ENCODE results near the gene ALG1L2.
"Not testable (repeated sequence)": the region's sequence is repeated elsewhere in the genome, so short reads cannot be mapped to it uniquely, and the experiment has no call there.

ALG1L2 gene, protein sequence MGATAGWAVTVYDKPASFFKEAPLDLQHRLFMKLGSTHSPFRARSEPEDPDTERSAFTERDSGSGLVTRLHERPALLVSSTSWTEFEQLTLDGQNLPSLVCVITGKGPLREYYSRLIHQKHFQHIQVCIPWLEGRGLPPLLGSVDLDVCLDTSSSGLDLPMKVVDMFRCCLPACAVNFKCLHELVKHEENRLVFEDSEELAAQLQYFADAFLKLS

DNA sequence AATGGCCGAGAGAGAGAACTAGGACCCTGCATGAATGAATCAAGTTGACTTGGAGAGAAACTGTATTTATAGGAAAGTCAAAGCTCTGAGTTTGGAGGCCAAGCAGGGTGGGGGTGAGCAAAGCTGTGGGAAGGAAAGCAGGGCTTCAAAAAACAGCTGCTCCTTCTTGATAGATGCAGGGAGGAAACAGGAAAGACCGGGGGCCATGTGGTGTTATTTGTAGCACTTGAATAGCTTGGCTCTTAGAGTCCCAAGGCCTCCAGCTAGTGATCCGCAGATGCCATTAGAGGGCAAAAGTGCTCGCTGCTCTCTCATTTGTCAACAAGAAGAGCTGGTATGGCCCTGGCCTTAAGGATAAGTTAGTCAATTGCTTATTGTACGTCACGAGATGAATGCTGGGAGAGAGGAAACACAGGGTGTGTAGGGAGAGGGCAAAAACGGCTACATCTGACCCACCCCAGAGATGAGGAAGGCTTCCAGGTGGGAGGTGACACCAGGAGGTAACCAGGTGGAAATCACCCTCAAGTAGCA lies at the start of gene ALG1L2:
Gene ALG1L2, plus strand, starts transcription at position 481 of the 531 bp plus-strand sequence. CDS start 186 bp downstream, outside the sequence.
- peak in 1 of 2 donors; percentile 12 for DNase-seq (ENCODE audit: low read depth in 2 of 2)
- TF ChIP-seq, protein P1, sequence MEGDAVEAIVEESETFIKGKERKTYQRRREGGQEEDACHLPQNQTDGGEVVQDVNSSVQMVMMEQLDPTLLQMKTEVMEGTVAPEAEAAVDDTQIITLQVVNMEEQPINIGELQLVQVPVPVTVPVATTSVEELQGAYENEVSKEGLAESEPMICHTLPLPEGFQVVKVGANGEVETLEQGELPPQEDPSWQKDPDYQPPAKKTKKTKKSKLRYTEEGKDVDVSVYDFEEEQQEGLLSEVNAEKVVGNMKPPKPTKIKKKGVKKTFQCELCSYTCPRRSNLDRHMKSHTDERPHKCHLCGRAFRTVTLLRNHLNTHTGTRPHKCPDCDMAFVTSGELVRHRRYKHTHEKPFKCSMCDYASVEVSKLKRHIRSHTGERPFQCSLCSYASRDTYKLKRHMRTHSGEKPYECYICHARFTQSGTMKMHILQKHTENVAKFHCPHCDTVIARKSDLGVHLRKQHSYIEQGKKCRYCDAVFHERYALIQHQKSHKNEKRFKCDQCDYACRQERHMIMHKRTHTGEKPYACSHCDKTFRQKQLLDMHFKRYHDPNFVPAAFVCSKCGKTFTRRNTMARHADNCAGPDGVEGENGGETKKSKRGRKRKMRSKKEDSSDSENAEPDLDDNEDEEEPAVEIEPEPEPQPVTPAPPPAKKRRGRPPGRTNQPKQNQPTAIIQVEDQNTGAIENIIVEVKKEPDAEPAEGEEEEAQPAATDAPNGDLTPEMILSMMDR (IDR thresholded peaks at IDR 0.05; ENCODE audit: low read depth, low read length): no peak
- H3K4me3 ChIP-seq (replicated peaks in 1 of 2; ENCODE audit: low read depth in 2 of 2, low read length in 2 of 2): no peak within 1 kb of the TSS

DNA sequence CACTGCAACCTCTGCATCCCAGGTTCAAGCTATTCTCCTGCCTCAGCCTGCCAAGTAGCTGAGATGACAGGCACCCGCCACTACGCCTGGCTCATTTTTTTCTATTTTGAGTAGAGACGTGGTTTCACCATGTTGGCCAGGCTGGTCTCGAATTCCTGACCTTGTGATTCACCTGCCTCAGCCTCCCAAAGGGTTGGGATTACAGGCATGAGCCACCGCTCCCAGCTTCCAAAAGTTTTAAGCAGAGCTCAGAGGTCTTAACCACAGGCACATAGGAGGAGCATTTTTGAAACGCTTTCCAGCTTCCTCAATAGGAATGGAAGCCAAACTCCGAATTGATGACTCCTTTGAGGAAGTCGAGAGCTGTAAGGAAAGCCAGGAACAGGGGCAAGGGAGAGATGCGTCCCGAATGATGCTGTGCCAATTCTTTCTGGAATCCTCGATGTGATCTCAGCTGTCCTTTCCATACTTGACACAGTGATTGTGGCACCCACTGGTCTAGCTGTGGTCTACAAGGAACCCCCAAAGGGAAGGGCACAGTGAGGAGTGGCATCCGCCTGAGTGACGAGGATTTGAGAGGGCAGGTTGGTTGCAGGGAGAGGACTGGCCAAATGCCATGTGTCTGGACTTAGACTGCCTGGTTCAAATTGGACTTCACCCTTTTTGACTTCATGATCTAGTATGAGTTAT lies 44.4 kb upstream of the ALG1L2 start:
- peak; percentile 5 to 28 for DNase-seq (ENCODE audit: low read depth in 2 of 2)
- H3K4me3 ChIP-seq (replicated peaks in 1 of 2; ENCODE audit: low read depth in 2 of 2, low read length in 2 of 2): not testable (repeated sequence)

DNA sequence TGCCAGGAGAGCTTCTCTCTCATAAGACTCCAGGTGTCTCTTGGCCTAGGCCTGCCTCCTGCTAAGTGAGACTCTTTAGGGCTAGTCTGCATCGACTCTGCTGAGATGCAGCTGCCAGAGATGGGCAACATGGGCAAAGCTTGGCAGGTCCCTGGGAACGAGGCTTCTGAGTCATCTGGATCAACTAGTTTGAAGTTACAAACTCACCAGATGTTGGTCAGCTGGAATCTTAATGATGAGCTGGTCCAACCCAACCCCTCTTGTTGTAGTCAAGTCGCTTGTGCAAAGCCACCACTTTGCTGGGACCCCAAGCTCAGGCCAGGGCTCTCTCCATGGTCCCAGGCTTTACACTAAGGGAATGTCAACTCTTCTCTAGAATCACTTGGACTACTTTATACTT lies 38.9 kb upstream of the ALG1L2 start:
- not testable (repeated sequence) for H3K4me3 ChIP-seq (replicated peaks in 1 of 2; ENCODE audit: low read depth in 2 of 2, low read length in 2 of 2); DNase-seq (ENCODE audit: low read depth in 2 of 2)

DNA sequence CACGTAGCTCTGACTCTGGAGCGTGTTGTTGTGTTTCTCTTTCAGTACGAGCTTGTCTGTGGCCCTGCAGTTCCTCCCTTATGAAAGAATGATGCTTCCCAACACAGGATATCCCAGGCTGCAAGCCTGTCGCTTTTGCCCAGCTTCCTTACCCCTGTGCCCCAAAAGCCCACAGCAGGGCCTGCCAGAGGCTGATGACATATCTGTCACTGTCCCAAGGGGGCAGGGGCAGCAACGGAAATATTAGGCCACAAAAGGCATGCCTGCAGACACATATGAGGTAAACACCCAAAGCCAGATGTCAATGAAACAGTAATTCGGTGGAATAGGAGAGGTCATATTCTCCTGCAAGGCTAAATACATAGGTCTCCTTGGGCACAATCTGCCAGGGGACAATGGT lies 38.0 kb upstream of the ALG1L2 start:
- DNase-seq (ENCODE audit: low read depth in 2 of 2); H3K4me3 ChIP-seq (replicated peaks in 1 of 2; ENCODE audit: low read depth in 2 of 2, low read length in 2 of 2): not testable (repeated sequence)

DNA sequence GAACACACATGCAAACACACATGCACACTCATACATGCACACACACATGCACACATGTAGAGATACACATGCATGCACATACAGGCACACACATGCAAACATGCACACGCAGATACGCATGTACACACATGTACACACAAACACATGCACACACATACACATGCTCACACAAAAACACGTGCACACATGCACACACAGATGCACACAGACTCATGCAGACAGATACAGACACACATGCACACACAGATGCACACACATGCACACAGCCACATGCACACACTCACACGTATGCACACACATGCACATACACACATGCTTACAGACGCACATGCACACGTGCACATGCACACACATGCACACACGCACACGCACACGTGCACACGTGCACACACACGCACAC lies 37.3 kb upstream of the ALG1L2 start:
- TF ChIP-seq, protein P1 (IDR thresholded peaks at IDR 0.05; ENCODE audit: low read depth, low read length): no peak
- H3K4me3 ChIP-seq (replicated peaks in 1 of 2; ENCODE audit: low read depth in 2 of 2, low read length in 2 of 2): no peak overlapping the region
- DNase-seq (ENCODE audit: low read depth in 2 of 2): no peak

DNA sequence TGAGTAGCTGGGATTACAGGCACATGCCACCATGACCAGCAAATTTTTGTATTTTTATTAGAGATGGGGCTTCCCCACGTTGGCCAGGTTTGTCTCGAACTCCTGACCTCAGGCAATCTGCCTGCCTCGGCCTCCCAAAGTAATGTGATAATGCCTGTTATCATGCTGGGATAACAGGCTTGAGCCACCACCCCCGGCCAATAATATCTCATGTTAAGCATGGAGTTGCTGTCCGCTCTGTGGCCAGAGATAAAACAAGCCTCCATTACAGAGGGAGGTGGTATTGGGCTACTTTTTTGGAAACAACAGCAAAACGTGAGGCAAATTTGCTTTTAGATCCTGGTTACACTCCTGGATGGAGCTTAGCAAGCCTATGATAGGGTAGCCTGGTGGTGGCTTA lies 32.9 kb upstream of the ALG1L2 start:
- no peak overlapping the region for H3K4me3 ChIP-seq (replicated peaks in 1 of 2; ENCODE audit: low read depth in 2 of 2, low read length in 2 of 2)
- TF ChIP-seq, protein P1 (IDR thresholded peaks at IDR 0.05; ENCODE audit: low read depth, low read length): no peak
- DNase-seq (ENCODE audit: low read depth in 2 of 2): no peak

DNA sequence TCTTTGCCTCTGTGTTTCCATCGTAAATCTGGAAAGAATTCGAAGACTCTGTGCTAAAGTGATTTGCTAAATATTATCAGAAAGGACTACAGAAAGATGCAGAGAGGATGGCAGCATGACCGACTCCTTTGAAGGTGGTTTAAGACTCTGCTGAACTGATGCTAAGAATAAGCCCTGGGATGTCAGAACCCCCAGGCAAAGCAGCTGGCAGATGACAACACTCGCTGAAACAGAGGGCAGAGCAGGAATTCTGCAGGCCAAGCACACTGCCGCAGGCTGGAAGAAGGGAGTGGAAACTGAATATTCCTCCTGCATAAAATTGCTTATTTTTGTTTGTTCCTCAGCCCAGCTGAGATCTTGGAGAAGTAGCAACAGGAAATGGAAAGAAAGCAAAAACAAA lies 29.3 kb upstream of the ALG1L2 start:
- not testable (repeated sequence) for H3K4me3 ChIP-seq (replicated peaks in 1 of 2; ENCODE audit: low read depth in 2 of 2, low read length in 2 of 2); DNase-seq (ENCODE audit: low read depth in 2 of 2)

DNA sequence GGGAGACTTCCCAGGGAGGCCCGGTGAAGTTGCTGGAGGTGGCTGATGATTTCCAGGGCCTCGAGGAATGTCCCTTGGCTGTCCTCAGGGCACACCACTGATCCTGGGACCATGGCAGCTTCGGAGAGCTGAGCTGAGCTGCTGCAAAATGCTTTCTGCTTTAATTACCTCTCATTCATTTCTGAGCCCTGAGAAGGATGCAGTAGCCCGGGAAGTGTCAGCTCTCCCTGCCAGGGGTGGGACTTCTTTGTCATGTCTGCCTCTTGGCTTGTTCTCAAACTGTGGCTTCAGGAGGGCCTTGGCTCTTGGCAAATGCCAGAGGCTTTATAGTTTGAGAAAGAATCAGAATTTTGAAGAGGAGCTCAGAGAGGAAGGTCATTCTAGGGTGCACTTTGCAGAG lies 28.7 kb upstream of the ALG1L2 start:
- H3K4me3 ChIP-seq (replicated peaks in 1 of 2; ENCODE audit: low read depth in 2 of 2, low read length in 2 of 2): not testable (repeated sequence)

DNA sequence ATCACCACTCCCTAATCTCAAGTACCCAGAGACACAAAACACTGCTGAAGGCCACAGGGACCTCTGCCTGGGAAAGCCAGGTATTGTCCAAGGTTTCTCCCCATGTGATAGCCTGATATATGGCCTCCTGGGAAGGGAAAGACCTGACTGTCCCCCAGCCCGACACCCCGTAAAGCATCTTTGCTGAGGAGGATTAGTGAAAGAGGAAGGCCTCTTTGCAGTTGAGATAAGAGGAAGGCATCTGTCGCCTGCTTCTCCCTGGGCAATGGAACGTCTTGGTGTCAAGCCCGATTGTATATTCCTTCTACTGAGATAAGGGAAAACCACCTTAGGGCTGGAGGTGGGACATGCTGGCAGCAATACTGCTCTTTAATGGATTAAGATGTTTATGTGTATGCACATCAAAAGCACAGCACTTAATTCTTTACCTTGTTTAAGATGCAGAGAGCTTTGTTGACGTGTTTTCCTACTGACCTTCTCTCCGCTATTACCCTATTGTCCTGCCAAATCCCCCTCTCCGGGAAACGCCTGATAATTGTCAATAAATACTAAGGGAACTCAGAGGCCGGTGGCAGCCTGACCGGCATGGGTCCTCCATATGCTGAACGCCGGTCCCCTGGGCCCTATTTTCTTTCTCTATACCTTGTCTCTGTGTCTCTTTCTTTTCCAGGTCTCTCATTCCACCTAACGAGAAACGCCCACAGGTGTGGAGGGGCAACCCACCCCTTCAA lies 23.9 kb upstream of the ALG1L2 start:
- DNase-seq (ENCODE audit: low read depth in 2 of 2); H3K4me3 ChIP-seq (replicated peaks in 1 of 2; ENCODE audit: low read depth in 2 of 2, low read length in 2 of 2): not testable (repeated sequence)

More for the DNA sequence above, 28.7 kb upstream of the ALG1L2 start:
- DNase-seq (ENCODE audit: low read depth in 2 of 2): not testable (repeated sequence)

DNA sequence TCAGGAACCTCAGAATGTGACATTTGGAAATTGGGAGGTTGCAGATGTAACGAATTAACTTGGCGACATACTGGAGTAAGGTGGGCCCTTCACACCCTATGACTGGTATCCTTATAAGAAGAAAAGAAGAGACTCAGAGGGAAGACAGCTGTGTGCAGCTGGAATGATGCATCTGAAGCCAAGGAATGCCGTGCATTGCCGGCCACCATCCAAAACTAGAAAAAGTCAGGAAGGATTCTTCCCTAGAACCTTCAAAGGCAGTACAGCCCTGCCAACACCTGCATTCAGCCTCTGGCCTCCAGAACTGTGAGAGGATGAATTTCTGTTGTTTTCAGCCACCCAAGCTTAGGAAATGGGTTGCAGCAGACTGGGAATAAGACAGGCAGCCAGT lies 23.4 kb upstream of the ALG1L2 start:
- H3K4me3 ChIP-seq (replicated peaks in 1 of 2; ENCODE audit: low read depth in 2 of 2, low read length in 2 of 2): not testable (repeated sequence)
- peak in 1 of 2 donors; percentile 26 for DNase-seq (ENCODE audit: low read depth in 2 of 2)

DNA sequence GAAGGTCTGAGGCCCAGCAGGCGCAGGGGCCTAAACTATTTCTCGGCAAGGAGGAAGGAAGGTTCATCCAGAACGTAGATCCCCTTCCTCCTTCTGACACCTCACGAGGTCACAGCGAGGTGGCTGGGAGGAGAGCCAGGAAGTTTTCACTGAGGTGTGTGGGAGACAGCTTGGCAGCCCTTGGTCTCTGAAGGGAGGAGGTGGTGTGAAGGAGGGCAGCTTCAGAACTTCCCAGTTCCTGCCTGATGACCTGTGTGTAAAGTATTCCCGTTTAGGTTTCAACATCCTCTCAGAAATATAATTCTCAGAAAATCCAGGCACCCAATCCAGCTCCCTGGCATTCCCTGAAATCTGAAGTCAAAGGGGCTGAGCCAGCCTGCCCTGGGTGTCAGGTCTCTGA lies 22.9 kb upstream of the ALG1L2 start:
- not testable (repeated sequence) for H3K4me3 ChIP-seq (replicated peaks in 1 of 2; ENCODE audit: low read depth in 2 of 2, low read length in 2 of 2)
- DNase-seq (ENCODE audit: low read depth in 2 of 2): peak; percentile 3 to 75

DNA sequence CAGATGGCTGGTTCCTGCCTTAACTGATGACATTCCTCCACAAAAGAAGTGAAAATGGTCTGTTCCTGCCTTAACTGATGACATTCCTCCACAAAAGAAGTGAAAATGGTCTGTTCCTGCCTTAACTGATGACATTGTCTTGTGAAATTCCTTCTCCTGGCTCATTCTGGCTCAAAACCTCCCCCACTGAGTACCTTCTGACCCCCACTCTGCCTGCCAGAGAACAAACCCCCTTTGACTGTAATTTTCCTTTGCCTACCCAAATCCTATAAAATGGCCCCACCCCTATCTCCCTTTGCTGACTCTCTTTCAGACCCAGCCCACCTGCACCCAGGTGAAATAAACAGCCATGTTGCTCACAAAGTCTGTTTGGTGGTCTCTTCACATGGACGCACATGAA lies 22.5 kb upstream of the ALG1L2 start:
- not testable (repeated sequence) for H3K4me3 ChIP-seq (replicated peaks in 1 of 2; ENCODE audit: low read depth in 2 of 2, low read length in 2 of 2)
- peak in 1 of 2 donors; percentile 29 for DNase-seq (ENCODE audit: low read depth in 2 of 2)
